MCF 10A (cell line): Measurements from ENCODE around the gene SELENOV. TPM values are rescaled to one million over a fixed set of nuclear protein-coding genes. Genes with fewer than 3 reads are reported as not detected.

Source experiments
- BruUV-seq: library from RNA; stranded (reverse); fragments of 400-500 nt; replicated peaks from 2 replicates; lab custom pipeline; 2021; lab: Mats Ljungman, UMichigan
- CTCF ChIA-PET: fragments of 300-600 bp; sonication (Branson Sonifier 250); formaldehyde crosslinking; extraction: SDS; loops from one replicate; lab custom pipeline; 2021; ENCODE audit warnings: antibody characterized with exemption, inconsistent platforms; lab: Yijun Ruan, JAX
- POLR2A ChIA-PET: fragments of 300-600, 350-650 bp; sonication (Branson Sonifier 250); formaldehyde crosslinking; extraction: SDS; loops from one replicate; lab custom pipeline; 2020; ENCODE audit warnings: antibody characterized with exemption, inconsistent platforms; lab: Yijun Ruan, JAX
- DNase-seq: peaks from one replicate; pipeline ENCODE4 v3.0.0-alpha.2; 2018; ENCODE audit not compliant: unreplicated experiment
- H3K27ac Mint-ChIP-seq: one replicate; pipeline ENCODE4 v1.8.0; 2022; ENCODE audit warnings: mild to moderate bottlenecking, low read depth, mixed read lengths; ENCODE audit not compliant: unreplicated experiment
- H3K27me3 Mint-ChIP-seq: one replicate; pipeline ENCODE4 v1.8.0; 2022; ENCODE audit warnings: mixed read lengths; ENCODE audit not compliant: insufficient read depth, unreplicated experiment
- H3K36me3 Mint-ChIP-seq: one replicate; pipeline ENCODE4 v1.8.0; 2022; ENCODE audit warnings: mild to moderate bottlenecking, moderate library complexity, mixed read lengths; ENCODE audit not compliant: insufficient read depth, unreplicated experiment
- H3K4me1 Mint-ChIP-seq: one replicate; pipeline ENCODE4 v1.8.0; 2022; ENCODE audit warnings: mixed read lengths; ENCODE audit not compliant: insufficient read depth, unreplicated experiment
- H3K4me3 Mint-ChIP-seq: one replicate; pipeline ENCODE4 v1.8.0; 2022; ENCODE audit warnings: mild to moderate bottlenecking, moderate library complexity, mixed read lengths; ENCODE audit not compliant: unreplicated experiment
- H3K9me3 Mint-ChIP-seq: one replicate; pipeline ENCODE4 v1.8.0; 2022; ENCODE audit warnings: mixed read lengths; ENCODE audit not compliant: unreplicated experiment
- CTCF ChIP-seq: fragments of 200-600 bp; IDR thresholded peaks from one replicate; pipeline ENCODE4 v1.8.0; 2022; ENCODE audit warnings: antibody characterized with exemption, mild to moderate bottlenecking; ENCODE audit not compliant: unreplicated experiment
- intact Hi-C: fragments of 100-400 bp; cut with micrococcal nuclease; formaldehyde crosslinking; loops from 2 replicates; pipeline ENCODE4 v1.14.1; 2022
- total RNA-seq: library from RNA; stranded (reverse); gene quantifications from 2 replicates; pipeline ENCODE4 v1.2.3, GENCODE V29; 2022

SELENOV gene
- total RNA-seq, 1 experiment from 2014 or later, result not detected

- ChIA-PET POLR2A (interaction anchor here (0.7 kb wide), 1 partner anchor 24 kb away, joined by 3 read pairs; the partner anchor contains the start of gene EID2), CTCF (no interaction called here)
- no peak for DNase-seq
- Mint-ChIP-seq H3K4me3 (peak overlapping the region; percentile 1), H3K4me1 (peaks cover 8% of the 10 kb centered on the region), H3K27me3 (peaks cover 44% of the 10 kb centered on the region), H3K36me3 (no peaks in the 10 kb centered on the region), H3K9me3 (no peaks in the 10 kb centered on the region), H3K27ac (no peak overlapping the region)
- intact Hi-C loops, result no loop called here
- BruUV-seq, result no TSS peak
- no peak for TF ChIP-seq CTCF
Measured at GRCh38 chr19:39516270-39516669, 1.3 kb downstream of the SELENOV start.

- Mint-ChIP-seq H3K27me3 (peaks cover 44% of the 10 kb centered on the region), H3K9me3 (no peaks in the 10 kb centered on the region), H3K4me1 (peaks cover 8% of the 10 kb centered on the region), H3K4me3 (no peak overlapping the region), H3K36me3 (no peaks in the 10 kb centered on the region), H3K27ac (no peak overlapping the region)
- BruUV-seq, result no TSS peak
- ChIA-PET POLR2A (interaction anchor here (0.8 kb wide), 1 partner anchor 662 kb away, joined by 3 read pairs; no protein-coding TSS in a partner anchor), CTCF (interaction anchor here (0.5 to 1.6 kb wide), 2 partner anchors 16 to 1939 kb away, joined by 3 to 7 read pairs; partner anchors contain the start of gene EID2B)
- DNase-seq, result no peak
- intact Hi-C loops, result no loop called here
- TF ChIP-seq CTCF, result no peak
Measured at GRCh38 chr19:39517432-39517831, 2.5 kb downstream of the SELENOV start.

- ChIA-PET CTCF (interaction anchor here (0.5 to 1.6 kb wide), 3 partner anchors 15 to 22 kb away, joined by 3 to 7 read pairs (median 4); partner anchors contain the start of gene EID2B), POLR2A (interaction anchor here (0.9 kb wide), 1 partner anchor 38 kb away, joined by 3 read pairs; the partner anchor contains the start of gene TIMM50)
- no peaks in the 10 kb centered on the region for H3K9me3 Mint-ChIP-seq
- no peak overlapping the region for H3K27ac Mint-ChIP-seq
- TF ChIP-seq CTCF, result no peak
- no peak overlapping the region for H3K4me3 Mint-ChIP-seq
- peaks cover 44% of the 10 kb centered on the region for H3K27me3 Mint-ChIP-seq
- intact Hi-C loops, result no loop called here
- no peaks in the 10 kb centered on the region for H3K36me3 Mint-ChIP-seq
- no TSS peak for BruUV-seq
- DNase-seq, result no peak
- H3K4me1 Mint-ChIP-seq, result peaks cover 8% of the 10 kb centered on the region
Measured at GRCh38 chr19:39518458-39518857, 3.5 kb downstream of the SELENOV start.

DNA sequence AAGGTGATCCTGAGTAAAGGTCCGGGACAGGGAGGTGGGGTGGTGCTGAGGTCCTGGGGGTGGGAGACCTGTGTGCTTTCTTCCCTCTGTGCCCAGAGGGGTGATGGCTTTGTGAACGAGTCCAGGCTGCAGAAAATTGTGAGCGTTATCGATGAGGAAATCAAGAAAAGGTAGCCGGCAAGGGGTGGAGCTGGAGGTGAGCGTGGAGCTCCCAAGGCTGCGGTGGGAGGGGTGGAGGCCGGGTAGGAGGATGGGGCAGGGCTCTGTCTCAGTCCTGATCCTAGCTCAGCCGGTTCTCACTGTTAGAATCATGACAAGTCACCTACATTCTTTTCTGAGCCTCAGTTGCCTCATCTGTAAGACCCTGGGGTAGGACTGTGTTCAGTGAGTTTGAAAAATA lies 4.0 kb downstream of the SELENOV start:
- H3K4me3 Mint-ChIP-seq, result no peak overlapping the region
- H3K27me3 Mint-ChIP-seq, result peaks cover 39% of the 10 kb centered on the region
- POLR2A ChIA-PET, result interaction anchor here (0.9 kb wide), 1 partner anchor 38 kb away, joined by 3 read pairs; the partner anchor contains the start of gene TIMM50
- TF ChIP-seq CTCF, result no peak
- intact Hi-C loops, result no loop called here
- CTCF ChIA-PET, result interaction anchor here (0.5 to 1.6 kb wide), 4 partner anchors 14 to 45 kb away, joined by 4 to 7 read pairs (median 5); partner anchors contain the start of gene EID2B
- H3K4me1 Mint-ChIP-seq, result peaks cover 8% of the 10 kb centered on the region
- BruUV-seq, result no TSS peak
- no peak for DNase-seq
- no peaks in the 10 kb centered on the region for H3K36me3 Mint-ChIP-seq
- no peaks in the 10 kb centered on the region for H3K9me3 Mint-ChIP-seq
- H3K27ac Mint-ChIP-seq, result no peak overlapping the region
